HG03175 (cell line): ENCODE results near the gene OR5H2.
"Not testable (repeated sequence)": the region's sequence is repeated elsewhere in the genome, so short reads cannot be mapped to it uniquely, and the experiment has no call there.

ENCODE experiments used
- ATAC-seq: cut with Tn5 transposase; IDR thresholded peaks from one replicate; pipeline ENCODE4 v1.9.1; 2021; ENCODE audit warnings: mild to moderate bottlenecking, moderate library complexity; ENCODE audit not compliant: unreplicated experiment

Gene OR5H2

DNA sequence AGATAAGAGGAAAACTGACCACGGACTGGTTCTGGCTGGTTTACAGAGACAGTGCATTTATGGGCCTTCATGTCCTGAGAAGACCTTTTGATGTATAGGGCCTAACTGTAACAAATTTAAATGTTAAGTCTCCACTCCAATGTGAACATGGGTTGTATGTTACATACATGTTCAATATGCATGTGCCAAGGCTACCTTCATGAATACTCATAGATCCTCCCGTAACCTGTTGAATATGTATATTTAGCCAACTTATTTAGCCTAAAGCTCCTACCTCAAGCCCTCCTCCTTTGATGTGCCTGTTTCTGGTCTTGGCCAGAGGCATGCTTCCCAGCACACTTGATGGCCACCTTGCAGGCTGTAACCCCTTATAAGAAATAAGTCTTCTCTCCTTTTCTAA, at the start of gene OR5H2:
Gene OR5H2 (plus strand): TSS at position 301 of the 400 bp plus-strand sequence. CDS start 398 bp downstream, outside the sequence.
- no peak for ATAC-seq

- ATAC-seq = no peak
Measured at GRCh38 chr3:98233468-98233867, 48.8 kb upstream of the OR5H2 start.

- ATAC-seq = no peak
Measured at GRCh38 chr3:98240131-98240530, 42.2 kb upstream of the OR5H2 start.

DNA sequence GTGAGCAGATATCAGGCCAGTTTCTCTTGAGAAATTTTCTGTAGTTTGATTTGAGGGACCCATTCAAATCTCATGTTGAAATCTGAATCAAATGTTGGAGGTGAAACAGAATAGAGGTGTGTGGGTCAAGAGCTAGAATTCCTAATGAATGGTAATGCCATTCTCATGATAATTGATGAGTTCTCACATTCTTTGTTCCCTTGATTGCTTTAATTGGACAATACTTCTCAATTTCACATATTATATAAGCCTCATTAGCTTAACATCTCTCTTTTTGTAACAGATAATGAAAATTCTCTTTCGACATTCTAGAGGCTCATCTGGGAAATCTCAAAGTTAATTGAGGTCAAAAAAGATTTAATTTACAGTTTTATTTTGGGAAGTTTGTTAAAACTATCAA, 40.1 kb upstream of the OR5H2 start:
- no peak for ATAC-seq

GRCh38 chr3:98243843-98244242, 38.5 kb upstream of the OR5H2 start:
- ATAC-seq = no peak

DNA sequence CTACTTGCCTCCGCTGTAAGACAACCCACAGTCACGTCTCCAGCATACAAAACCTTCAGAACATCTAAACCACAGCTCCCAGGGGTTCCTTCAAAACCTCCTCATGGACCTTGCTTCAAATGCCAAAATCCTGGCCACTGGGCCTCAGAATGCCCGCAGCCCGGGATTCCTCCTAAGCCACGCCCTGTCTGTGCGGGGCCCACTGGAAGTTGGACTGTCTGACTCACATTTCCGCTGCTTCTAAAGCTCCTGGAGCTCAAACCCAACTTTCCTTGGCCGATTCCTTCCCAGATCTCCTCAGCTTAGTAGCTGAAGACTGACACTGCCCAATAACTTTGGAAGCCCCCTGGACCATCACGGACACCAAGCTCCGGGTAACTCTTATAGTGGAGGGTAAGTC, 36.2 kb upstream of the OR5H2 start:
- no peak for ATAC-seq

GRCh38 chr3:98256026-98256425, 26.3 kb upstream of the OR5H2 start:
- not testable (repeated sequence) for ATAC-seq

- ATAC-seq = peak; percentile 63
Measured at GRCh38 chr3:98259707-98260106, 22.6 kb upstream of the OR5H2 start.

DNA sequence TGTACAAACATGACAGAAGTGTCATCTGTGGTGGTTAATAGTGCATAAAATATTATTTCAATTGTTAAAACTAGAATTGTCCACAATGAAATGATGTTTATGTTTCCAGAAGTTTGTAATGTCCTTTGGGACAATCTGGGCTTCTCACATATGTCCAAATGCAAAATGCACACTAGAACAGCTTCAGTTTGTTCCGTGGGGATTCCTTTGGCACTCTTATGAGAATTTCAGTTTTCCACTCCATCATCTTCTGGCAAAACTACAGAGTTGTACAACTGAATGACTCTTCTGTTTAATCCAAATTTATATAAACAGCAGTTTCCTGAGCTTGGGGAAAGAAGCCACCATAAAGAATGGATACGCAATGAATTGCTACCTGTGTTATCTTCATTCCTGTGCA, 20.3 kb upstream of the OR5H2 start:
- no peak for ATAC-seq

- ATAC-seq = no peak
Measured at GRCh38 chr3:98263944-98264343, 18.4 kb upstream of the OR5H2 start, which contains the start of gene OR5H6. Gene OR5H6 (plus strand): TSS chr3:98264244. CDS start chr3:98264333, 89 bp downstream.

- no peak for ATAC-seq
Measured at GRCh38 chr3:98269846-98270245, 12.5 kb upstream of the OR5H2 start.

DNA sequence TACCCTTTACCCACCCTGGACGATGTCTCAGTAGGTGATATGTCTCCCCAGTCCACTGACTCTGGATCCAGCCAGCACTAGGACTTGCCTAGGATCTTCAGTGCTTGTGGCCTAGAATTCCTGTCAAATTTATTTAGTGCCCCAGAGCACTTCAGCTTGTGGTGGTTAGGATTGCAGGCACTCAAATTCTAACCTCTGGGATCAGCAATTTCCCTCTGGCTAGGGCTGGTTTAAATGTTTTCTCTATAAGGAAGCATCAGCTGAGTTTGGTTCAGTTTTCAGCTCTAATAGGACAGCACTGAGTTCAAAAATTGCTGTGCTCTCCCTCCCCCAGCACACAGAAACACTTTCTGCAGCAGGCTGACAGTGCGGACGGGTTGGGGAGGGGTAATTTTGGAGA, 10.2 kb upstream of the OR5H2 start:
- ATAC-seq = no peak

DNA sequence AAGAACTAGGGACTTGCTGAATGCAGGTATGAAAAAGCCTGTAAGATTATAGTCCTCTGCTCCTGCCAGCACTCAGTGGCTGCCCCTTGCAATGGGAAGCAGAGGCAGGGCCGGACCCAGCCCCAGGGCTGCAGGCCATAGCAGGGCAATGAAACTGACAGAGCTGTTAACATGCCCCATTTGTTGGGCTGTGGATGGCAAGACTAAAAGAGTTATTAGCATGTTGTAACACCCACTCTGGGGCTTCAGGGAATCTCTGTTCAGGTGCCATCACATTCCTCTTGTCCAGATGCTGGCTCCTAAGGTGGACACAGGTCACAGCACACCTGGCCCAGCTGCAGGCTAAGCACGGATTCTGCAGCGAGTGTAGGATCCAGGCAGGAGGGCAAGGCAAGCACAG, 7.4 kb upstream of the OR5H2 start:
- no peak for ATAC-seq

GRCh38 chr3:98290916-98291315, 8.6 kb downstream of the OR5H2 start:
- ATAC-seq = no peak

- ATAC-seq = no peak
Measured at GRCh38 chr3:98291332-98291957, 9.1 kb downstream of the OR5H2 start.

DNA sequence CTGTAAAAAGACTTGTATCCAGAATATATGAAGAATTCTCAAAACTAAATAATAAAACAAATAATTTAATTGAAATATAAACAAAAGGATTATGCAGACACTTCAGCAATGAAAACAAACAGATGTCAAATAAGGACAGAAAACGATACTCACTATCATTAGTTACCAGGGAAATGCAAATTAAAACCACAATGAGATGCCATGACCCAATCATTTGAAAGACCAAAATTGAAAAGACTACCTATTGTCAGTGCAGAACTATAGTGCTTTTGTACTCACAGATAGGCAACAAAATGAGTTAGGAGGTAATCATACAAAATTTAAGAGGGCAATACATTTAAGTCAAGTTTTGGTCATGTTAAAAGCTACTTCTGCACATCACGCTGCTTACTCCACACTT, 39.8 kb downstream of the OR5H2 start:
- ATAC-seq = no peak

DNA sequence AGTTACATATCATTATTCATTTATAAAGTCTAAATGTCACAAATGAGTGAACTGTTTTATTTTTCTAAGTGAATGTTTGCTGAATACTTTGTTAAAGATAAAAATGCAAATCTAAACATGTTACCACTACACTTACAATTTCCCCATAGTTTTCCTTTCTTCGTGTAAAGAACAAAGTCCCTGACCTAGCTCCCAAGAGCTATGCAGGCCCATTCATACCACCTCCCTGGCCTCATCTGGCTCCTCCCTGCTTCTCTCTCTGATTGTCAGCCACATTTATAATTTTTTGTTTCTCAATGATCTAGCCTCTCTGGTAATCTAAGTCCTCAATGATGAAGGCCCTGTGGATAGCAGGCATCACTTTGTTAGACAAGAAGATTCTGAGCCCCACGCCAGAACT, 40.4 kb downstream of the OR5H2 start:
- ATAC-seq = no peak

GRCh38 chr3:98323425-98323824, 41.1 kb downstream of the OR5H2 start:
- no peak for ATAC-seq

- no peak for ATAC-seq
Measured at GRCh38 chr3:98325055-98325454, 42.8 kb downstream of the OR5H2 start.

DNA sequence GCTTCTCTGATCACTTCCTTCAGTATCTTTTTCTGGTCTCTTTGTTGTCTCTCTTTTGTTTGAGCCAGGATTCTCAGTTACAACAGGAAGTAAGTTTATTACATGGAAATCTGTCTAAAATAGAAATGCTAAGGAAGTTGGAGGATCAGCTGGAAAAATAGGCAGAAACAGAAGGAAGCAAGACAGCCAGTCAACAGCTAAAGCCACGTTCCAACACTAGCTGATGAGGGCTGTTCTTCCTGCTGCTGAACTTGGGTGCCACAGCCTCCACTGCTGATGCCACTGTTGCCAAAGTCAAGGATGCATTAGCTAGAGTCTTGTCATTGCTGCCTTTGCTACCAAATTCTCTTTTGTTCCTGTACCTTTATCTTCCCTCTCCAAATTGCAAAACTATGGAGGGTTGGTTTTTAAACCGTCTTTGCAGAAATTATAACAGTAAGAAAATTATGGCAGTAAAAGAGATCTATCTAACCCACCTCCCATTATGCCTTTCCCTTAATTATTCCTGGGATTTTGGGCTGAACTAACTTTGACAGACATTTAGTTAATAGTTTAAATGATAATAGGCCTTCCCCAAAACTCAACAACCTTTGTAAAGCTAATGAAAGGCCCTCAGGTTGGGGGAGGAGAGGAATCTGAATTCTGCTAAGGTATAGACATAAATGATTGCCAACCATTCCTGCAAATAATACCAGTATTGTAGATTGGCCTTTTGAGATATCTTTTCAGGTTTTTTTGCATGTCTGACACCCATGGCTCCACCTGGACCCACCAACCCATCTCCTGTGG, 44.0 kb downstream of the OR5H2 start:
- ATAC-seq = no peak

DNA sequence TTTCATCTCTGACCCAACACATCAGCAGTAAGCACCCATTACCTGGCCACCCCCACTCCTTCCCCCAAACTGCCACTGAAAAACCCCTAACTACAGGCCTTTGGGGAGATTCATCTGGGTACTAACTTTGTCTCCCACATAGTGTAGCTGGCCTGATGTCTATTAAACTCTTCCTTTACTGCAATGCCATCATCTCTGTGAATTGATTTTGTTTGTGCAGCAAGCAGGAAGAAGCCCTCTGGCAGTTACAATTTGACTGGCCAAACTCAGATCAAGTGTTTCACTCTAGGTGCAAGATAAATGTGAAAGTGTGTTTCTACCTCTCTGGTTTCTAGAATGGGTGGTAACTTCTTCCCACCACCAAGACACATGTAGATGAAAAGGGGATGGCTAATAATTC, 44.6 kb downstream of the OR5H2 start:
- peak; percentile 61 for ATAC-seq

- peak; percentile 10 for ATAC-seq
Measured at GRCh38 chr3:98328933-98329332, 46.6 kb downstream of the OR5H2 start.
